Measurements from ENCODE around the gene SLC6A9.

- TF ChIP-seq CTCF (IDR thresholded peaks at IDR 0.05) (no peak), HMGXB4 (CRISPR knock-in tag; IDR thresholded peaks at IDR 0.05; ENCODE audit: borderline replicate concordance) (no peak), MYC (IDR thresholded peaks at IDR 0.05; ENCODE audit: borderline replicate concordance, low read length) (no peak)
Measured at GRCh38 chr1:44059212-44059611, 27.9 kb upstream of the SLC6A9 start.
